Tibial artery (tissue), 4 donors: Measurements from ENCODE around the gene CXCR1.

ENCODE experiments used
- DNase-seq, 2 donors: peaks; one replicate each; pipeline ENCODE4 v3.0.0-alpha.2; 2019
- H3K27ac ChIP-seq, 2 donors: fragments of 200-600 bp; sonication (generic) in 1 of 2; 1 replicate in 1 of 2; 2 replicates in 1 of 2; pipeline ENCODE4 v1.5.1; 2018 to 2019; ENCODE audit warnings: mild to moderate bottlenecking in 1 of 2
- H3K27me3 ChIP-seq, 2 donors: fragments of 200-600 bp; sonication (generic) in 1 of 2; one replicate each; pipeline versions ENCODE4 v1.5.1 to v1.6.0; 2016 to 2019
- H3K36me3 ChIP-seq, 3 donors: fragments of 200-600 bp; sonication (generic) in 2 of 3; one replicate each; pipeline ENCODE4 v1.5.1; 2016 to 2019; ENCODE audit warnings: mild to moderate bottlenecking in 2 of 3
- H3K4me1 ChIP-seq, 4 donors: fragments of 200-600 bp; sonication (generic) in 2 of 4; 1 replicate in 3 of 4; 2 replicates in 1 of 4; pipeline ENCODE4 v1.5.1; 2016 to 2019
- H3K4me3 ChIP-seq, 2 donors: fragments of 200-600 bp; sonication (generic) in 1 of 2; 1 replicate in 1 of 2; 2 replicates in 1 of 2; pipeline ENCODE4 v1.5.1; 2018 to 2019; ENCODE audit warnings: mild to moderate bottlenecking in 2 of 2
- H3K9me3 ChIP-seq, 3 donors: fragments of 200-600 bp; sonication (generic) in 1 of 3; one replicate each; pipeline ENCODE4 v1.5.1; 2016 to 2019
- intact Hi-C: fragments of 100-400 bp; cut with DNase I; formaldehyde crosslinking; loops from one replicate; pipeline ENCODE4 v1.15.0; 2023; ENCODE audit warnings: low total_unique reads
- TF ChIP-seq, protein P1 (sequence below), 2 experiments: fragments of 200-600 bp in 1 of 2; fragments of 450-650 bp in 1 of 2; IDR thresholded peaks; one replicate each; pipeline ENCODE4 v1.5.1; 2017 to 2019; ENCODE audit warnings: antibody characterized with exemption in 2 of 2, mild to moderate bottlenecking in 1 of 2, moderate library complexity in 1 of 2

Gene CXCR1

DNA sequence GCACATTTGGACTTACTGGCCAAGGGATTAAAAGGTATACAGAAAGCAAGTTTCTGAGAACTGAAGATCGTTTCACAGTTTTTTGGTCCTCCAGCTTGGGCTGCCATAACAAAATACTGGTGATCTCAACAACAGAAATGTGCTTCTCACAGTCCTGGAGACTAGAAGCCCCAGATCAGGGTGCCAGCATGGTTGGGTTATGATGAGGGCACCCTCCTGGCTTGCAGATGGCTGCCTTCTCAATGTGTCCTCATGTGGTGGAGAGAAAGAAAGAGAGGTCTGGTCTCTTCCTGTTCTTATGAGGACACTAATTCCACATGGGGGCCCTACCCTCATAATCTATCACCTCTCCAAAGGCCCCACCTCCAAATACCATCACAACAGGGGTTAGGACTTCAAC is 20.1 kb upstream of the CXCR1 start:
- H3K36me3 ChIP-seq, result no peaks in the 10 kb centered on the region
- TF ChIP-seq, protein P1, sequence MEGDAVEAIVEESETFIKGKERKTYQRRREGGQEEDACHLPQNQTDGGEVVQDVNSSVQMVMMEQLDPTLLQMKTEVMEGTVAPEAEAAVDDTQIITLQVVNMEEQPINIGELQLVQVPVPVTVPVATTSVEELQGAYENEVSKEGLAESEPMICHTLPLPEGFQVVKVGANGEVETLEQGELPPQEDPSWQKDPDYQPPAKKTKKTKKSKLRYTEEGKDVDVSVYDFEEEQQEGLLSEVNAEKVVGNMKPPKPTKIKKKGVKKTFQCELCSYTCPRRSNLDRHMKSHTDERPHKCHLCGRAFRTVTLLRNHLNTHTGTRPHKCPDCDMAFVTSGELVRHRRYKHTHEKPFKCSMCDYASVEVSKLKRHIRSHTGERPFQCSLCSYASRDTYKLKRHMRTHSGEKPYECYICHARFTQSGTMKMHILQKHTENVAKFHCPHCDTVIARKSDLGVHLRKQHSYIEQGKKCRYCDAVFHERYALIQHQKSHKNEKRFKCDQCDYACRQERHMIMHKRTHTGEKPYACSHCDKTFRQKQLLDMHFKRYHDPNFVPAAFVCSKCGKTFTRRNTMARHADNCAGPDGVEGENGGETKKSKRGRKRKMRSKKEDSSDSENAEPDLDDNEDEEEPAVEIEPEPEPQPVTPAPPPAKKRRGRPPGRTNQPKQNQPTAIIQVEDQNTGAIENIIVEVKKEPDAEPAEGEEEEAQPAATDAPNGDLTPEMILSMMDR (IDR thresholded peaks at IDR 0.05), result no peak
- H3K4me3 ChIP-seq, result no peak overlapping the region
- DNase-seq, result no peak
- no peaks in the 10 kb centered on the region for H3K9me3 ChIP-seq
- intact Hi-C loops, result loop anchor here (5.0 kb wide), 1 partner anchor 80 kb away; no protein-coding TSS in a partner anchor
- H3K27me3 ChIP-seq, result no peaks in the 10 kb centered on the region
- no peak overlapping the region for H3K27ac ChIP-seq
- peaks cover 0 to 16% (median 5%) of the 10 kb centered on the region in 4 donors for H3K4me1 ChIP-seq

GRCh38 chr2:218186355-218186766 is 19.6 kb upstream of the CXCR1 start:
- TF ChIP-seq, protein P1 (IDR thresholded peaks at IDR 0.05), result peak; percentile 72 to 81
- no peak overlapping the region for H3K4me3 ChIP-seq
- no peaks in the 10 kb centered on the region for H3K36me3 ChIP-seq
- DNase-seq, result peak; percentile 71 to 73
- no peaks in the 10 kb centered on the region for H3K9me3 ChIP-seq
- intact Hi-C loops, result loop anchor here (5.0 kb wide), 1 partner anchor 81 kb away; no protein-coding TSS in a partner anchor
- no peak overlapping the region for H3K27ac ChIP-seq
- H3K4me1 ChIP-seq, result peaks cover 0 to 16% (median 5%) of the 10 kb centered on the region in 4 donors
- no peaks in the 10 kb centered on the region for H3K27me3 ChIP-seq

GRCh38 chr2:218184331-218184730 is 17.6 kb upstream of the CXCR1 start:
- Histone ChIP-seq H3K4me1 (peaks cover 0 to 16% (median 5%) of the 10 kb centered on the region in 4 donors), H3K27me3 (no peaks in the 10 kb centered on the region), H3K36me3 (no peaks in the 10 kb centered on the region), H3K27ac (no peak overlapping the region), H3K4me3 (no peak overlapping the region), H3K9me3 (no peaks in the 10 kb centered on the region)
- no peak for DNase-seq
- intact Hi-C loops, result no loop called here
- TF ChIP-seq, protein P1 (IDR thresholded peaks at IDR 0.05), result no peak

DNA sequence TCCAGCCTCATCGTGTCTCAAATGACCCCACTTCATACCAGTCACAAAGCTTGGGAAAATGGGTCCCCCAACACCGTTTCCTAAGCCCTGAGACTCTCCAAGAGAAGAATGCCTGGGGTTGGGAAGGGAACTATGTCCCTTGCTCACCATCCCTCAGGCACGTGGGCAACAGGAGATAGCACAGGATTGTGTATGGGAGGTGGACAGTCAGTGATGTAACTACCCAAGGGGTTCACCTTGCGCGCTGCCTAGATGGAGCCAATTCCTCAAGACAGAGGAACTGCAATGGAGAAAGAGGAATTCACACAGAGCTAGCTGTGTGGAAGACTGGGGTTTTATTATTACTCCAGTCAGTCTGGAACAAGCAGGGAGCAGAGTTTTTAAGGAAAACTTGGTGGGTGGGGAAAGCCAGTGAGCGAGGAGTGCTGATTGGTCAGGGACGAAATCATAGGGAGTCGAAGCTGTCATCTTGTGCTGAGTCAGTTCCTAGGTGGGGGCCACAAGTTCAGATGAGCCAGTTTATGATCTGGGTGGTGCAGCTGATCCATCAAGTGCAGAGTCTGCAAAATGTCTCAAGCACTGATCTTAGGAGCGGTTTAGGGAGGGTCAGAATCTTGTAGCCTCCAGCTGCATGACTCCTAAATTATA is 13.8 kb upstream of the CXCR1 start:
- intact Hi-C loops, result no loop called here
- H3K9me3 ChIP-seq, result no peaks in the 10 kb centered on the region
- TF ChIP-seq, protein P1 (IDR thresholded peaks at IDR 0.05), result no peak
- H3K36me3 ChIP-seq, result no peaks in the 10 kb centered on the region
- no peak for DNase-seq
- no peaks in the 10 kb centered on the region for H3K4me1 ChIP-seq
- H3K4me3 ChIP-seq, result no peak overlapping the region
- no peaks in the 10 kb centered on the region for H3K27me3 ChIP-seq
- no peak overlapping the region for H3K27ac ChIP-seq

DNA sequence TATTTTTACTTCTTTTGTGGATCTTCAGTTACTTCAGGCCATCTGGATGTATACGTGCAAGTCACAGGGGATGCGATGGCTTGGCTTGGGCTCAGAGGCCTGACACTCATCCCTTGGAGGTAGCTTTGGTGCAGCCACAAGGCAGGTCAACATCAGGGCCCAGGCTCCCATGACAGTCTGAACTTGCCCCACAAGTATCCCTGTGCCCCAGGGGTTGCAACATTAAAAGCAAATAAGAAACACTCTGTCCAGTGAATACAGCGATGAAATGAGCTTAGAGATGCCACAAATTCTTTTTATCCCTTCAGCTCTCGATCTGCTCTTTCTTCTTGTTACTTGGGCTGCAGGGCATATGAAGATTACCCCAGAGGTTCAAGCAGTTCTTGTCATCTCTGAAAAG is 13.0 kb upstream of the CXCR1 start:
- no peaks in the 10 kb centered on the region for H3K36me3 ChIP-seq
- no peak overlapping the region for H3K27ac ChIP-seq
- no peaks in the 10 kb centered on the region for H3K9me3 ChIP-seq
- TF ChIP-seq, protein P1 (IDR thresholded peaks at IDR 0.05), result no peak
- H3K27me3 ChIP-seq, result no peaks in the 10 kb centered on the region
- intact Hi-C loops, result no loop called here
- no peak for DNase-seq
- H3K4me1 ChIP-seq, result no peaks in the 10 kb centered on the region
- H3K4me3 ChIP-seq, result no peak overlapping the region
